Keratinocyte (primary cell): Measurements from ENCODE around the gene RAB37. TPM values are rescaled to one million over a fixed set of nuclear protein-coding genes. Genes with fewer than 3 reads are reported as not detected.

Source experiments
- DNase-seq: peaks from one replicate; pipeline ENCODE4 v3.0.0-alpha.2; 2011; ENCODE audit warnings: low read depth, missing footprints, low spot score
- FAIRE-seq: peaks from 2 replicates; lab custom pipeline; 2011; peaks lifted over from hg19 to GRCh38; lab: Jason Lieb, UNC
- H2AFZ ChIP-seq: 2 replicates; pipeline ENCODE4 v1.6.0; 2012; ENCODE audit warnings: low read length, control low read depth, inconsistent platforms; ENCODE audit not compliant: control insufficient read depth
- H3K27ac ChIP-seq: 2 replicates; pipeline ENCODE4 v1.5.1; 2011; ENCODE audit warnings: low read length; ENCODE audit not compliant: control insufficient read depth, insufficient read depth
- H3K27me3 ChIP-seq: 3 replicates; pipeline ENCODE4 v1.6.0; 2011; ENCODE audit warnings: low read length; ENCODE audit not compliant: control insufficient read depth, insufficient read depth; ENCODE audit errors: extremely low read depth
- H3K36me3 ChIP-seq, 2 experiments: 2 replicates in 1 of 2; 3 replicates in 1 of 2; pipeline ENCODE4 v1.5.1; 2011; ENCODE audit warnings: low read length in 2 of 2, mild to moderate bottlenecking in 1 of 2; ENCODE audit not compliant: control insufficient read depth in 2 of 2, insufficient read depth in 2 of 2; ENCODE audit errors: extremely low read depth in 1 of 2
- H3K4me1 ChIP-seq: 3 replicates; pipeline ENCODE4 v1.5.1; 2011; ENCODE audit warnings: low read length; ENCODE audit not compliant: control insufficient read depth, insufficient read depth; ENCODE audit errors: extremely low read depth
- H3K4me2 ChIP-seq: 3 replicates; pipeline ENCODE4 v1.6.0; 2011; ENCODE audit warnings: low read depth, low read length; ENCODE audit not compliant: control insufficient read depth, insufficient read depth; ENCODE audit errors: extremely low read depth
- H3K4me3 ChIP-seq, 3 experiments: fragments of 200-600 bp in 1 of 3; sonication (generic) in 1 of 3; 2 replicates in 2 of 3; 3 replicates in 1 of 3; pipeline ENCODE4 v1.5.1; 2011 to 2016; ENCODE audit warnings: low read length in 3 of 3, mild to moderate bottlenecking in 3 of 3, control low read depth in 2 of 3, inconsistent platforms in 1 of 3, low read depth in 1 of 3, mixed read lengths in 1 of 3, mixed run types in 1 of 3, moderate library complexity in 1 of 3; ENCODE audit not compliant: control insufficient read depth in 2 of 3, insufficient read depth in 2 of 3; ENCODE audit errors: extremely low read depth in 1 of 3
- H3K79me2 ChIP-seq: 2 replicates; pipeline ENCODE4 v1.6.0; 2012; ENCODE audit warnings: low read length; ENCODE audit not compliant: control insufficient read depth, insufficient read depth
- H3K9ac ChIP-seq: 3 replicates; pipeline ENCODE4 v1.6.0; 2011; ENCODE audit warnings: low read length; ENCODE audit not compliant: control insufficient read depth, insufficient read depth; ENCODE audit errors: extremely low read depth
- H3K9me1 ChIP-seq: 3 replicates; pipeline ENCODE4 v1.6.0; 2011; ENCODE audit warnings: low read length; ENCODE audit not compliant: control insufficient read depth, insufficient read depth; ENCODE audit errors: extremely low read depth
- H3K9me3 ChIP-seq: 2 replicates; pipeline ENCODE4 v1.5.1; 2012; ENCODE audit warnings: low read depth, low read length; ENCODE audit not compliant: control insufficient read depth
- H4K20me1 ChIP-seq: 3 replicates; pipeline ENCODE4 v1.6.0; 2011; ENCODE audit warnings: low read length; ENCODE audit not compliant: control insufficient read depth, insufficient read depth; ENCODE audit errors: extremely low read depth
- CTCF ChIP-seq, 3 experiments: IDR thresholded peaks in 1 of 3; conservative IDR thresholded peaks in 1 of 3; optimal IDR thresholded peaks in 1 of 3; 2 replicates in 2 of 3; 3 replicates in 1 of 3; pipeline versions ENCODE3 to v1.5.1; 2011; ENCODE audit warnings: low read length in 3 of 3, mild to moderate bottlenecking in 3 of 3, moderate library complexity in 2 of 3, control low read depth in 1 of 3, inconsistent platforms in 1 of 3; ENCODE audit not compliant: insufficient read depth in 2 of 3; ENCODE audit errors: extremely low read depth in 1 of 3
- EZH2 ChIP-seq: IDR thresholded peaks from one replicate; pipeline ENCODE4 v1.6.1; 2012; ENCODE audit warnings: inconsistent platforms, mild to moderate bottlenecking, low read length, moderate library complexity
- dilution Hi-C: fragments of 300-500 bp; cut with MboI; formaldehyde crosslinking; loops from one replicate; pipeline ENCODE4 v1.7.0; 2020; ENCODE audit warnings: low sequenced_read_pairs; ENCODE audit not compliant: extremely low pct_ligation_motif_present
- polyA plus RNA-seq, 5 experiments: library from polyadenylated mRNA; depleted of rRNA in 3 of 5; stranded (reverse) in 3 of 5; stranded (forward) in 1 of 5; unstranded in 1 of 5; fragments of >200 nt; gene quantifications; 1 replicate in 1 of 5; 2 replicates in 3 of 5; 3 replicates in 1 of 5; pipeline versions ENCODE4 v1.2.1 to v1.2.3, GENCODE V29; 2011 to 2012; ENCODE audit warnings: missing spikeins in 2 of 5, low read depth in 1 of 5, low replicate concordance in 1 of 5

Gene RAB37
- polyA plus RNA-seq, 1 donor (not counting 4 experiments of a cell fraction or from before 2014, with no cell fraction given) = 0.03 TPM

GRCh38 chr17:74768069-74768762 lies 31.2 kb downstream of the RAB37 start:
- Histone ChIP-seq H3K4me2 (no peak overlapping the region), H3K9me3 (no peaks in the 10 kb centered on the region), H3K9ac (no peak overlapping the region), H2AFZ (no peak overlapping the region), H4K20me1 (no peaks in the 10 kb centered on the region), H3K36me3 (peaks cover 28 to 41% of the 10 kb centered on the region in 2 experiments), H3K27ac (no peak overlapping the region), H3K27me3 (no peaks in the 10 kb centered on the region), H3K4me3 (no peak overlapping the region), H3K79me2 (no peaks in the 10 kb centered on the region), H3K4me1 (no peaks in the 10 kb centered on the region), H3K9me1 (no peaks in the 10 kb centered on the region)
- dilution Hi-C loops = no loop called here
- FAIRE-seq = no peak
- DNase-seq = no peak
- no peak for TF ChIP-seq EZH2
- peak in 1 of 3 experiments; percentile 1 for TF ChIP-seq CTCF (optimal IDR thresholded peaks at IDR 0.05 in 1 of 3, IDR thresholded peaks at IDR 0.05 in 1 of 3, conservative IDR thresholded peaks at IDR 0.05 in 1 of 3; ENCODE audit: extremely low read depth in 1 of 3, insufficient read depth in 2 of 3, low read length in 3 of 3)

GRCh38 chr17:74768763-74769114 lies 31.7 kb downstream of the RAB37 start:
- H2AFZ ChIP-seq = no peak overlapping the region
- H3K4me1 ChIP-seq = no peaks in the 10 kb centered on the region
- H3K4me2 ChIP-seq = no peak overlapping the region
- DNase-seq (no peak), FAIRE-seq (no peak)
- no peak overlapping the region for H3K9ac ChIP-seq
- no peaks in the 10 kb centered on the region for H3K9me3 ChIP-seq
- no peaks in the 10 kb centered on the region for H3K9me1 ChIP-seq
- H4K20me1 ChIP-seq = no peaks in the 10 kb centered on the region
- no peak for TF ChIP-seq CTCF (optimal IDR thresholded peaks at IDR 0.05 in 1 of 3, IDR thresholded peaks at IDR 0.05 in 1 of 3, conservative IDR thresholded peaks at IDR 0.05 in 1 of 3; ENCODE audit: extremely low read depth in 1 of 3, insufficient read depth in 2 of 3, low read length in 3 of 3)
- no peak for TF ChIP-seq EZH2
- H3K36me3 ChIP-seq = peaks cover 31 to 46% of the 10 kb centered on the region in 2 experiments
- H3K27me3 ChIP-seq = no peaks in the 10 kb centered on the region
- peaks cover 4% of the 10 kb centered on the region for H3K79me2 ChIP-seq
- no peak overlapping the region for H3K27ac ChIP-seq
- H3K4me3 ChIP-seq = no peak overlapping the region
- dilution Hi-C loops = no loop called here
